NCI-H2107 treated with DMSO at 0.1 percent for 48 hours (cell line): ENCODE measurements around the gene MCF2L2.
"Not testable (repeated sequence)": the region's sequence is repeated elsewhere in the genome, so short reads cannot be mapped to it uniquely, and the experiment has no call there.

Source experiments
- DNase-seq: peaks from one replicate; lab custom pipeline; 2025; ENCODE audit not compliant: unreplicated experiment; lab: John Stamatoyannopoulos, UW

MCF2L2 gene

GRCh38 chr3:183446838-183447205, 18.4 kb upstream of the MCF2L2 start:
- no peak for DNase-seq

- no peak for DNase-seq
Measured at GRCh38 chr3:183444748-183445147, 16.3 kb upstream of the MCF2L2 start.

- DNase-seq, result no peak
Measured at GRCh38 chr3:183443395-183444385, 15.3 kb upstream of the MCF2L2 start.

GRCh38 chr3:183442994-183443393, 14.6 kb upstream of the MCF2L2 start:
- no peak for DNase-seq

- not testable (repeated sequence) for DNase-seq
Measured at GRCh38 chr3:183440521-183440920, 12.1 kb upstream of the MCF2L2 start.

GRCh38 chr3:183439515-183439914, 11.1 kb upstream of the MCF2L2 start:
- DNase-seq, result peak; percentile 100

- DNase-seq, result peak; percentile 70
Measured at GRCh38 chr3:183438735-183439134, 10.3 kb upstream of the MCF2L2 start.

- DNase-seq, result no peak
Measured at GRCh38 chr3:183437666-183438564, 9.5 kb upstream of the MCF2L2 start.

GRCh38 chr3:183437061-183437460, 8.6 kb upstream of the MCF2L2 start:
- DNase-seq, result no peak

- no peak for DNase-seq
Measured at GRCh38 chr3:183435661-183436060, 7.2 kb upstream of the MCF2L2 start.

- no peak for DNase-seq
Measured at GRCh38 chr3:183434992-183435391, 6.6 kb upstream of the MCF2L2 start.

- DNase-seq, result no peak
Measured at GRCh38 chr3:183434503-183434902, 6.1 kb upstream of the MCF2L2 start.

GRCh38 chr3:183430325-183430957, 2.0 kb upstream of the MCF2L2 start:
- no peak for DNase-seq

- peak; percentile 59 for DNase-seq
Measured at GRCh38 chr3:183427876-183428446, 458 bp downstream of the MCF2L2 start.

- DNase-seq, result no peak
Measured at GRCh38 chr3:183427196-183427875, 1.1 kb downstream of the MCF2L2 start.

- DNase-seq, result not testable (repeated sequence)
Measured at GRCh38 chr3:183418807-183419206, 9.6 kb downstream of the MCF2L2 start.

GRCh38 chr3:183411216-183411922, 17.1 kb downstream of the MCF2L2 start:
- DNase-seq, result no peak

- no peak for DNase-seq
Measured at GRCh38 chr3:183410759-183411158, 17.7 kb downstream of the MCF2L2 start.

GRCh38 chr3:183410280-183410679, 18.1 kb downstream of the MCF2L2 start:
- DNase-seq, result no peak

GRCh38 chr3:183409219-183409618, 19.2 kb downstream of the MCF2L2 start:
- DNase-seq, result no peak
